Urothelium cell line (cell line): ENCODE data around the gene SCFD2.
"Not testable (repeated sequence)": the region's sequence is repeated elsewhere in the genome, so short reads cannot be mapped to it uniquely, and the experiment has no call there.

Experiments
- DNase-seq: peaks from one replicate; pipeline ENCODE4 v3.0.0; 2011; ENCODE audit warnings: low spot score, mixed read lengths
- FAIRE-seq: peaks from 2 replicates; lab custom pipeline; 2011; peaks lifted over from hg19 to GRCh38; lab: Jason Lieb, UNC

Gene SCFD2

DNA sequence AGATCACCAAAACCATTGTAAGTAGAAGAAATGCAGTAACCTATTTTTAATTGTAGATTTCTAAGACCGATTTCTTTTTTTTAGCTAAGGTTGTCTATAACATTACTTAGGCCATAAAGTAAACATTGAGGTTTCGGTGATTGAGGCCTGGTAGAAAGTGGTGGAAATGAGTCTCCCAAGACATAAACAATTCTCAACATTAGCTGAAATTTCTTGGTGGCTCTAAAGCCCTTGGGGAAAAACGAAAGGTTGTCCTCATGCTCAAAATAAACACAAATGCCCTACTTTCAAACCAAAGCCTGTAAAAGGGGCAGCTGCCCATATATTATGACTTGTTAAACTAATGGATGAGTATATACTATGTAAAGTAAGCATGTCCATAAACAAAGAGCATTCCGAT lies 98.8 kb downstream of the SCFD2 start:
- FAIRE-seq = no peak
- no peak for DNase-seq

DNA sequence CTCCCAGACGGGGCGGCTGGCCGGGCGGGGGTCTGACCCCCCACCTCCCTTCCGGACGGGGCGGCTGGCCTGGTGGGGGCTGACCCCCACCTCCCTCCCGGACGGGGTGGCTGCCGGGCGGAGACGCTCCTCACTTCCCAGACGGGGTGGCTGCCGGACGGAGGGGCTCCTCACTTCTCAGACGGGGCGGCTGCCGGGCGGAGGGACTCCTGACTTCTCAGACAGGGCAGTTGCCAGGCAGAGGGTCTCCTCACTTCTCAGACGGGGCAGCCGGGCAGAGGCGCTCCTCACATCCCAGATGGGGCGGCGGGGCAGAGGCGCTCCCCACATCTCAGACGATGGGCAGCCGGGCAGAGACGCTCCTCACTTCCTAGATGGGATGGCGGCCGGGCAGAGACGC lies 109.9 kb downstream of the SCFD2 start:
- not testable (repeated sequence) for FAIRE-seq, DNase-seq

DNA sequence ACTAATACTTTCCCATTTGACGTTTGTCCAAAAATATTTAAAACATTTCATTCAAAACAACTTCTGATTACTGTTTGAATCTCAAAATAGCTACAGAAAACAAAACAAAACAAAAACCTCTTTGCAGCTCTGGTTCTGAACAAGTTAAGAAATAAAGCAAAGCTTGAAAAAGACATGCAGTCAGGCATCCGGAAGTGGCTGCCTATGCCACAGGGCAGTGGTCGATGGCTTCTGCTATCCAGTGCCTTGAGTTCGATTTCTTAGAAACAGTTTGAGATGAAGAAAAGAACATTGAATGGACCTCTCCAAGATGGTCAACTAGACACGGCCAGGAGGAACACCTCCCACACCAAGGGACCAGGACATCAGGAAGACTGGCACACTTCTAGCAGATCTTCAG lies 125.3 kb downstream of the SCFD2 start:
- FAIRE-seq = no peak

DNA sequence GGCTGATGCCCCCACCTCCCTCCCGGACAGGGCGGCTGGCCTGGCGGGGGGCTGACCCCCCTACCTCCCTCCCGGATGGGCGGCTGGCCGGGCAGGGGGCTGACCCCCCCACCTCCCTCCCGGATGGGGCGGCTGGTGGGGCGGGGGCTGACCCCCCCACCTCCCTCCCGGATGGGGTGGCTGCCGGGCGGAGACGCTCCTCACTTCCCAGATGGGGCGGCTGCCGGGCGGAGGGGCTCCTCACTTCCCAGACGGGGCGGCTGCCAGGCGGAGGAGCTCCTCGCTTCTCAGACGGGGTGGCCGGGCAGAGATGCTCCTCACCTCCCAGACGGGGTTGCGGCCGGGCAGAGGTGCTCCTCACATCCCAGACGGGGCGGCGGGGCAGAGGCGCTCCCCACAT lies 127.5 kb downstream of the SCFD2 start:
- FAIRE-seq, DNase-seq: not testable (repeated sequence)

More for the DNA sequence above, 125.3 kb downstream of the SCFD2 start:
- no peak for DNase-seq

DNA sequence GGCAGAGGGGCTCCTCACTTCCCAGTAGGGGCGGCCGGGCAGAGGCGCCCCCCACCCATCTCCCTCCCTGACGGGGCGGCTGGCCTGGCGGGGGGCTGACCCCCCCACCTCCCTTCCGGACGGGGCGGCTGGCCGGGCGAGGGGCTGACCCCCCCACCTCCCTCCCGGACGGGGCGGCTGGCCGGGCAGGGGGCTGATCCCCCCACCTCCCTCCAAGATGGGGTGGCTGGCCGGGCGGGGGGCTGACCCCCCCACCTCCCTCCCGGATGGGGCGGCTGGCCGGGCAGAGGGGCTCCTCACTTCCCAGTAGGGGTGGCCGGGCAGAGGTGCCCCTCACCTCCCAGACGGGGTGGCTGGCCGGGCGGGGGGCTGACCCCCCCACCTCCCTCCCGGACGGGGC lies 128.1 kb downstream of the SCFD2 start:
- not testable (repeated sequence) for FAIRE-seq, DNase-seq

DNA sequence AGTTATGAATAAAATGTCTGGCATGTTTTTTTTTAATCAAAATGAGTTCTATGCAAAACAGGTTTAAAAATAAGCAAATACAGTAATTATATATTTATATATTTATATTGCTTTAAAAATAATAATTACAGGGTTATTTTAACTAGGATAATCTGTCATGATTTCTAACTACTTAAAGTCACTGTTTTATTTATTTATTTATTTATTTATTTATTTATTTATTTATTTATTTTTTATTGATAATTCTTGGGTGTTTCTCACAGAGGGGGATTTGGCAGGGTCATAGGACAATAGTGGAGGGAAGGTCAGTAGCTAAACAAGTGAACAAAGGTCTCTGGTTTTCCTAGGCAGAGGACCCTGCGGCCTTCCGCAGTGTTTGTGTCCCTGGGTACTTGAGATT lies 129.2 kb downstream of the SCFD2 start:
- FAIRE-seq, DNase-seq: not testable (repeated sequence)

DNA sequence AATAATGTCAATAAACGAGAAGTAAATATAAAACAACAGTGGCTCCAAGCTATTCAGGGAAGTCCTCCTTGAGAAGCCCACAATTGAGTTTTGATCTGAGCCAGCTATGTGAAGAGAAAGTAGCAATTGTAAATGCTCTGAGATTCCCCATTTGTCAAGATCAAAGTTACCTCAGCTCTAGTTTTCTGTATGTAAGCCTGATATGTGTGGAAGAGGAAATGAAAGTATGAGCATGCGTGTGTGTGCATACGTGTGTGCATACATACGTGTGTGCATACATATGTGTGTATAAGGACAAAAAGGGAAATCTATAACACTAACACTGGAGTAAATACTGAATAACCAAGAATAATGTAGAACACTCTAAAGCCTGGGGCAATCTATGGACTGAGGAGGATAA lies 130.3 kb downstream of the SCFD2 start:
- DNase-seq (no peak), FAIRE-seq (no peak)

DNA sequence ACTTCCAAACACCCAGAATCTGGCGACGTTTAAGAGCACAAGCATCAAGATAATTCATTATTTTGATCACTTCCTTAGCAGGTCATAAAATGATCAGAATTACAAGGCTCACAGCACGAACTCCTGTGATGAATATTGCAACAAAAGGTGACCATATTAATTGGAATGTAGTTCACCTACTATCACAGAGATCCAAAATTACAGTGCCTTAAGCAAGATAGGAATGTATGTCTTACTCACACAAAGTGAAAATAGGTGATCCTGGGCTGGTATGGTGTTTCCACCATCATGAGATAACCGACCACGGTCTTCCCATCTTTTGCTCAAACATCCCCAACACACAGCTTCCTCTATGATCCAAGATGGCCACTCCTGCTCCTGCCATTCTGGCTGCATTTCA lies 131.2 kb downstream of the SCFD2 start:
- FAIRE-seq (no peak), DNase-seq (no peak)

DNA sequence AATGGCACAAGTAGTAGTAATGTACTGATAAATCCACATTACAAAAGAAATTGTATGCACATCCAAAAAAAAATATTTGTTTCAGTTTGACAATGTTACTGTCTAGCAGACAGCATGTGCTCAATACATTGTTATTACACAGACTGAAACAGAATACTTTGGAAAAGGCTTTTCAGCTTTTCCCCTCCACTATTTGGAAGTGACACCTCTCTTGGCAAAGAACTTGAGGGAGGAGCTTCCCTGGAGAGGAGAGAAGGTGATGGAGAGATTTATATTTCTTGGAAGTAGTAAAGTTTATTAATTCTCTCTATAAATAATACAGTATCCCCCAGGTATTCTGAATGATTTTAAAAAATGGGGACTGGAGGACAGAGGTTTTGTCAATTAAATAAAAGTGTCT lies 131.8 kb downstream of the SCFD2 start:
- DNase-seq = no peak
- no peak for FAIRE-seq

DNA sequence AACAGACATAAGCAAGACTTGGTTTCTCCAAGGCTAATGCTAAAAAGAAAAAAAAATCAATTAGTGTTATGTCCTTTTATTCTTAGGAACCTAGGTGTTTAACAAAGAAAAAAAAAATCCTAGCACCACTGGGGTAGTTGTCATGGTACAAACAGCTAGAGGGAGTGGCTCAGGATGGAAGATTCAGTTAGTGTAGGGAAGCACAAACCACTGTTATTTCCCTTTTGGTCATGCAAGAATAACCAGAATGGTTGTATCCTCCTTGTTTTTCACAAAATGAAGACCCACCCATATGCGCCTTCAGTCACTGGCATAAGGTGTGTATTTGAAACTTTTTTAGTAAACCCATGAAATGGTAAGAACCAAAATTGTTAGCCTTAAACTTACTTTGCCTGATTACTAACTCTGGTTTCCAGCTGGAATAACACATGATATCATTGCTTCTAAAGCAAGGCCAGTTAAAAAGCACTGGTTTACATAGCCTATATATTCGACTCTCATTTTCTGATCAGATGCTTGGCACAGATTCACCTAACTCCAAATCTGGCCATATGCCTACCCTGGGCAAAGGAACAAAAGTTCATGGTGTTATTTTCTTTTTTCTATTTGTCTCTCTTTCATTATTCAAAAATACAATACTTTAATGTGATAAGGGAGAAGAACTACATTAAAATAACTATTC lies 132.6 kb downstream of the SCFD2 start:
- no peak for FAIRE-seq
- DNase-seq = no peak

DNA sequence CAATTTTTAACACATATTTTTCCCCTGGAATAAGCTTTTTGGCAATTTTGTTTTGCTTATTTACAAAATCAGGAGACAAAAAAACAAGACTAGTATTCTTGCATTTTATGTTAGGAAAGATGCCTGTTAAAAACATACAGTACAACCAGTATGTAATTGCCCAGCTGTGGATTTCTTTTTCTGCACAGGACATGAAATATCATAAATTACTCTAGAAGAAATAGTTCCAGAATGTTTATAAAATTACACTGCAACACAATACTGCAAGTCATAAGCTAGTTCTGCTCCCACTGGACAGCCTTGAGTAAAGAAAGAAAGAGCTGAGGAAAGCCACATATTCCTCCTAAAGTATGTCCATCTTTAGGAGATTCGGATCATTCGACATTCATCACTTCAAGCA lies 133.5 kb downstream of the SCFD2 start:
- FAIRE-seq (no peak), DNase-seq (no peak)

DNA sequence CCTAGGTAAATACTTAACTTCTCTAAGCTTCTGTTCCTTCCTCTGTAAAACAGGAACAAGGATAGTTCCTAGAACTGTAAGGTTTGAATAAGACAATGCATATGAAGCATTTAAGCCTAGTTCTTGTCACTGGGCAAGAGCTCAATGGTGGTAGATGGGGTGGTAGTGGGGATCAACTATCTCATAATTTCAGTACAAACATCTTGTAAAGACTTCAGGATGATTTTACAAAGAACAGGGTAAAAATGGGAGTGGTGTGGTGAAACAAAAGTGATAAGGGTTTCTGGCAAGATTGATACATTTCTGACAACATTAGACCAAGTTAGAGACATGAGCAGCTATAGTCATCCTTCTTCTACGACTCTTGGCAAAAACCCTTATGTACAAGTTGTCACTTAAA lies 137.8 kb downstream of the SCFD2 start:
- no peak for DNase-seq

DNA sequence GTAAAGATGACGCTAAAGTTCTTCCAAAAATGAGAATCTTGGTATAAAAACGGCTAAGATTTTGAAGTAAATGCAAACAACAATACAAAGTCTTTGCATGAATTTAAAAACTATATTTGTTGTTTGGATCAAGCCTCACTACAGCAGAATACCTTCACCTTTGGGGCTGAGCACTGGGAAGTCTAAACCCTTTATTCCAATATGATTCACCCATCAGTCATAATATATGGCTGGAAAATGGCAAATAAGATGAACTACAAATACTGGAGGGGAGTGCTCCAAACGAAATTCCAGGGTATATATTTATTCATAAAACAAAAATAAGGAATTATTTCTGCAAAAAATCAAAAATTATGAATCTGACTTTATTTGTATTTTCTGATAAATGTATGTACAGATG lies 138.4 kb downstream of the SCFD2 start:
- FAIRE-seq = no peak

More for the DNA sequence above, 137.8 kb downstream of the SCFD2 start:
- no peak for FAIRE-seq

DNA sequence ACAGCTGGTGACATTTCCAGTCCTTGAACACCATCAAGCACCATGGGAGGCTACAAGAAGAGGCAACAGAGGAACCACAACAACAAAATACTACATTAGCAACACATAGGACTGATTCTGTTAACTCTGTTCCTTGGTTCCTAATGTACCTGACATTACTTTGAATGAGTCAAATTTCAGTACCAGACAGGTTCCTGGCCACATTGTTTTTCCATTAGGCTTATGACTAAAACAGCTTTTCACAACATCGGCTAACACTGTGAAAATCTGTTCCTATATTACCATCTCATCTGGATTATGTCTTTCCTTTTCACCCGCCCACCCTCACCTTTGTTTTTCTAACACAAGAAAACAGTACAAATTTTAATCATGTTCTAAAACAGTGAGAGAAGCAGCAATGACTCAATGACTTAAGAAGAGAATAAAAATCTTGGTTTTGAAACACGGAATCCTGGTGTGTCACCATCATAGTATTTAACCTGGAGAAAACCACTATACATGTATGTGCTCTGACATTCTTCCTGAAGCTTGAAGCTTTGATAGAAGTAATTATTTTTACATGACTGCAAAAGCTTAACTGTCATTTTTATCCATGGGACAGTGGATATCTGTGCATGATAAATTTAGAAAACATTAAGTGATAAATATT lies 143.9 kb downstream of the SCFD2 start:
- FAIRE-seq (no peak), DNase-seq (no peak)

More for the DNA sequence above, 138.4 kb downstream of the SCFD2 start:
- no peak for DNase-seq

DNA sequence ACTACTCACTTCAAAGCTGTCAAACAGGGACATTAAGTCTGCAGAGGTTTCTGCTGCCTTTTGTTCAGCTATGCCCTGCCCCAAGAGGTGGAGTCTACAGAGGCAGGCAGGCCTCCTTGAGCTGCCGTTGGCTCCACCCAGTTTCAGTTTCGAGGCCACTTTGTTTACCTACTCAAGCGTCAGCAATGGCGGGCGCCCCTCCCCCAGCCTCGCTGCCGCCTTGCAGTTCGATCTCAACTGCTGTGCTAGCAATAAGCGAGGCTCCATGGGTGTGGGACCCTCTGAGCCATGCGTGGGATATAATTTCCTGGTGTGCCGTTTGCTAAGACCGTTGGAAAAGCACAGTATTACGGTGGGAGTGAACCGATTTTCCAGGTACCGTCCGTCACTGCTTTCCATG lies 146.7 kb downstream of the SCFD2 start:
- not testable (repeated sequence) for DNase-seq, FAIRE-seq

DNA sequence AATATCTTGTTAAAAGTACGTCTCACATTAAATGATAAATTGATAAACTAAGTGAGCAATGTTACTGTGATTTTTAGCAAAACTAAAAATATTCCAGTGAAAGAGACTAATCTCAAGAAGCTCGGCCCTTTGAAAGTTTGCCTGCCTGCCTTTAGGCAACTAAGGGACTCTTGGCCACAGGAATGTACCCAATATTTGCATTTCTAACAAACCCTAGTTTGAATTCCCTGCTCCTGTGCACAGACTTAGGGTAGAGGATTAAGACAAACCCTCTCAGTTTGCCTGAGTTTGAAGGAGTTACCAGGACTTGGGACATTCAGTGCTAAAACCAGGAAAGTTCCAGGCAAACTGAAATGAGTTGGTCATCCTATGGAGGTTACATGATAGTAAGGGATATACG lies 157.1 kb downstream of the SCFD2 start:
- DNase-seq (no peak), FAIRE-seq (no peak)

DNA sequence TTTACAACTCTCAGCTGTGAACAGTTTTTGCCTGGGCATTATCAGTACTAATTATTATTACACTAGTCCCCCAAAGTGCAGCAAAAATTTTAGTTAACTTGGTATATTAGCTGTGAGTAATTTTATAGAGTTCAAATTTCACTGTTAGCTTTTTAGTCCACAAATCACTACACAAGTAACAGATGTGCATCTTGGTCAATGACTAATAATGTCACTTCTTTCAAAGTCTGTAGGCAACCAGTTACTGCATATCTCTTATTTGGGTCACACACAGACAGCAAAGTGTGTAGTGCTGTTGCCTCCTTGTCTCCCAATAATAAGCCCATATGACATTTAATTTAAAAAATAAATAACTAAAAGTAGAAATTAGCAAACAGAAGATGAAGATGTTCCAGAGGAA lies 159.9 kb downstream of the SCFD2 start:
- FAIRE-seq = no peak
- no peak for DNase-seq

DNA sequence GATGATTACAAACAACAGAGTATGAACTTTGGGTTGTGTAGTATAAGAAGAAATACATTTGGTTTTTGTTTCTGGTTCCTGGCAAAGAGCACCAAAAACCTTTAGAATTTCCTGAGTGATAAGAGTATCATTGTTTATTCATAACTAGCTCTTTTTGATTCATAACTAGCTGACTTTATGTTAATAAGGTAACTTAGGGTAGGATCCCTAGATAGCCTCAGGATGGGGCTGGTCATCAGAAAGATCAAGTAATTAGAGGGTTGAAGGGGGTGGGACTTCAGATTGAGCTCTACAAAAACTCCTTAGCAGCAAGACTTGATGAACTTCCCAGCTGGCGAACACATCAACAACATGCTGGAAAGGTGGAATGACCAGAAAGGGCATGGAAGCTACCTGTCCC lies 166.5 kb downstream of the SCFD2 start:
- DNase-seq (no peak), FAIRE-seq (no peak)

DNA sequence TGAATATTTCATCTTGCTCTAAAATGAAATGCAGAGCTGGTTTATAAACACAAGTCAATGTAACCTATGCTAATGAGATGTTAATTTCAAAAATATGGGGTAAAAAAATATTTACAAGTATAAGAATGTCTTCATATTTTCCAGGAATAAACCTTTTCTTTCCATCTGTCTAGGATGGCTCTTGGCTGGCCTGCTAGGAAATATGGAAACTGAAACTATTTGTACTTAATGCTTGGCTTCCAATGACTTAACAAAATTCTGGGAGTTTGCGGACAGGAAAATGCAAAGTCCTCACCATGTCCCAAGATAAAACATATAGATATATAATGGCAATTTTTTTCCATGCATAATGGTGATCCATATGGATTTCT lies 168.1 kb downstream of the SCFD2 start:
- no peak for FAIRE-seq
- no peak for DNase-seq

DNA sequence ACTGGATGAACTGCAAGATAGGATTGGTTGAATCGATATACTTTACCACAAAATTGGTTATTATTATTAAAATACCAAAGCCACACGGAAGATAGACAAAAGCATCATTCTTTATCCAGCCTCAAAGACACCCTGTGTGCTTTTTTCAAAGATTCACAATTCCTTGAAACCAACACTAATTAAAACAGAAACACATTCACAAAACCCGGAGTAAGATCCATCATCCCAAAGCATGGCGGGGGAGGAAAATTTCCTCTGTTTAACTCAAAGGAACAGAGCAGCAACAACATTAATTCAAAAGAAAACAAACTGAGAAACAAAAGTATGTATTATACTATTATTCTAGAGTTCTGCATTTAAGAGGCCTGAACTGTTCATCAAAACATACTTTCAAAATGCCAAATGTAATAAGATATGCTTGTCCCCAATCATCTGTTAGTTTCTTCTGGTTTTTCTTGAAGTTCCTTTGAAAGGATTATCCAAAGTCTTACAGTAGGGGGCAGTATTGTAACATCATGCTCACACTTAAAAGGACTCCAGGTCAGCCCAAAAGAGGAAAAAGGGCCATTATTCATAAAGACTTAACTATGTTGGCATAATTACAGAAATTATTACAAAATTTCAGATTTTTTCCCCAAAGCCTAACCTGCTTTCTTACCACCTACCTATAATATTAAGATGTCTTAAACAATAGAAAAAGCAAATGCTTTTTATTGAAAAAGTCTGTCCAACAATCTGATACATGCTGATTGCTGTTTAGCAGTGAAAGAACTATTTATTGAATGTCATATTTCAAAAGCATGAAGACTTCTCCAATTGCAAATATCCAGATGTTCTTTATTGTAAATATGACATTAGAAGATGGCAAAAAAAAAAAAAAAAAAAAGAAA lies 168.7 kb downstream of the SCFD2 start:
- no peak for FAIRE-seq
- DNase-seq = peak; percentile 52

DNA sequence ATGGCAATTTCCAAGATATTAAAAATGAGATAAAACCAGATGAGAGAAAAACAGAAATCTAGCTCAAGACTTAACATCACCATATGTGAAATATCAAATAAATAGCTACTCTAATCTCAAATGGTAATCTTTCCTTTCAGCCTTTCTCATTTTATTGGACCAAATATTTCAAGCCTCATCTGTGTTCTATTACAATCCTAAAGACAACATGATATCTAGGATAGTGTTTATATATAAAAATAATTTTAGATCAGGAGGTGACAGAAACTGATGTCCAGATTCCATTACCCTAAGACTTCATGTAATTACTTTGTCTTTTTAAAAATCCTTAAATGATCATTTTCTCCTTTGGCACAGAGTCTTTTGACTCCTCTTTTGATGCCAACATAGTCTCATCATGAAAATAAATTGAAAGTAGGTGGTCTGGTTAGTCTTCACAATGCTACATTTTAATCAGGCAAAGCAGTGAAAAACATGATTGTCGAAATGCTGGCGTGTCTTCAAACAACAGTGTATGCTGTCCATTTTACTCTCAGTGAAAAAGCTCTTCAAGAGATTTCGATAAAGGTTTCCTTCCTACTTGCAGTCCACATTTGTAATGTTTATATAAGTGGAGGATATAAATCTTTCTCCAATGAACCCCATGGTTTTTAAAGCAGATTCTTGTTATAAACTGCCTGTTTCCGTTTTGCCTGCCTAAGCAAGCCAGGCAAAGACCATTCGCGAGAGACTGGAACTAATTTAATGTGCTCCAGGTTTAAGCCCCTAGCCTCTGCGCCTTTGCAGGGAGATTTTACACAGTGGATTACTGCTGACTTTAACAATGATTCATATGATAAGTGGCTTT lies 169.8 kb downstream of the SCFD2 start:
- FAIRE-seq (no peak), DNase-seq (no peak)
